Central memory CD8-positive, alpha-beta T cell (primary cell): ENCODE measurements around the gene RSPO1.
"Not testable (repeated sequence)": the region's sequence is repeated elsewhere in the genome, so short reads cannot be mapped to it uniquely, and the experiment has no call there.

Source experiments
- ATAC-seq: fragments of 150-1000 bp; cut with Tn5 transposase; replicated peaks from 2 replicates; pipeline ENCODE4 v1.10.0; 2022; ENCODE audit warnings: mild to moderate bottlenecking, moderate FRiP score, moderate number of reproducible peaks; ENCODE audit not compliant: poor library complexity, severe bottlenecking; ENCODE audit errors: extremely low read depth
- DNase-seq, 2 donors: peaks; one replicate each; pipeline ENCODE4 v3.0.0; 2021; ENCODE audit warnings: low spot score in 2 of 2
- H3K27ac Mint-ChIP-seq: one replicate; pipeline ENCODE4 v1.8.0; 2022; ENCODE audit warnings: low read depth, mild to moderate bottlenecking, moderate library complexity, mixed read lengths
- H3K27me3 Mint-ChIP-seq: one replicate; pipeline ENCODE4 v1.8.0; 2022; ENCODE audit warnings: mixed read lengths
- H3K36me3 Mint-ChIP-seq: one replicate; pipeline ENCODE4 v1.8.0; 2022; ENCODE audit warnings: mild to moderate bottlenecking, moderate library complexity, mixed read lengths; ENCODE audit not compliant: insufficient read depth
- H3K4me1 Mint-ChIP-seq: one replicate; pipeline ENCODE4 v1.8.0; 2022; ENCODE audit warnings: mixed read lengths
- H3K4me3 Mint-ChIP-seq: one replicate; pipeline ENCODE4 v1.8.0; 2022; ENCODE audit warnings: mild to moderate bottlenecking, moderate library complexity, mixed read lengths
- H3K9me3 Mint-ChIP-seq: one replicate; pipeline ENCODE4 v1.8.0; 2022; ENCODE audit warnings: mixed read lengths

RSPO1 gene, protein sequence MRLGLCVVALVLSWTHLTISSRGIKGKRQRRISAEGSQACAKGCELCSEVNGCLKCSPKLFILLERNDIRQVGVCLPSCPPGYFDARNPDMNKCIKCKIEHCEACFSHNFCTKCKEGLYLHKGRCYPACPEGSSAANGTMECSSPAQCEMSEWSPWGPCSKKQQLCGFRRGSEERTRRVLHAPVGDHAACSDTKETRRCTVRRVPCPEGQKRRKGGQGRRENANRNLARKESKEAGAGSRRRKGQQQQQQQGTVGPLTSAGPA

DNA sequence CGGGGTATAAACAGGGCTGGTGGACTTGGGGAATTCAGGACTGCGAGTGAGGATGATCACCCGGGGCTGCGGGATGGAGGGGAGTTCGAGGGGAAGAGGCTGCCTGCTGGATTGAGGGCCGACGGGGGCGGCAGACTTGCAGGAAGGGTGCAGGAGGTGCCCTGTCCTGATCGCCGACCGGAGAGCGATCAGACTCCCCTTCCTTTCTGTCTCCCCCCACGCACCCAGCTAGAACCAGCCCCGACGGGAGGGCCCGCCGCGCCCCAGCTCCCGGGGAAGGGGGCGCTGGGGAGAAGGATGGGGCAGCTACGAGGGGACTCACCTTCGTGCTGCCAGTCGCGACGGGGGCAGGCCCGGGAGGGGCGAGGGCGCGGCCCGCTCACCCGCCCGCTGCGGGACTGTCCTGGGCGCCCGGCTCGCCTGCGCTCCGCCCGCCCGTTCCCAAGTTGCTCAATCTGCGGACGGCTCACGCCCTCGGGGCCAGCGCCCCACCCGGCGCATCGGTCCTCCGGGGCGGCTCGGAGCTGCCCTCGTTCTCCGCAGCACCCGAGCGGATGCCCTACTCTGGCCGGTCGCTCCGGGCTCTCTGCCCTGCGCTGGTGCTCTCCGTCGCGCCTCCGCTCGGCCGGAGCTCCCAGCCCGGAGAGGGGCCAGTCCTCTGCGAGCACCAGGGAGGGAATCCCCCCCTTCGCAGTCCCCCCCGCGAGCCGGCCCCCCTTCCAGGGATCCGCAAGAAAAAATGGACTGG is at the start of gene RSPO1:
Gene RSPO1 (minus strand): TSS at position 649 of the 748 bp plus-strand sequence. CDS start 5,231 bp downstream, outside the sequence.
- H3K4me1 Mint-ChIP-seq: peaks cover 6% of the 10 kb centered on the region
- peaks cover 71% of the 10 kb centered on the region for H3K27me3 Mint-ChIP-seq
- H3K4me3 Mint-ChIP-seq: no peak within 1 kb of the TSS
- H3K36me3 Mint-ChIP-seq: peaks cover 1% of the 10 kb centered on the region
- ATAC-seq (no peak), DNase-seq (no peak)
- H3K9me3 Mint-ChIP-seq: no peaks in the 10 kb centered on the region
- no peak within 1 kb of the TSS for H3K27ac Mint-ChIP-seq

GRCh38 chr1:37684182-37684581 is 49.5 kb upstream of the RSPO1 start:
- not testable (repeated sequence) for H3K27ac Mint-ChIP-seq, H3K9me3 Mint-ChIP-seq, ATAC-seq, DNase-seq, H3K4me3 Mint-ChIP-seq, H3K27me3 Mint-ChIP-seq
- peaks cover 18% of the 10 kb centered on the region for H3K4me1 Mint-ChIP-seq
- peaks cover 43% of the 10 kb centered on the region for H3K36me3 Mint-ChIP-seq

- Mint-ChIP-seq H3K4me3 (no peak overlapping the region), H3K4me1 (peaks cover 7% of the 10 kb centered on the region), H3K27me3 (no peaks in the 10 kb centered on the region), H3K9me3 (no peaks in the 10 kb centered on the region), H3K36me3 (peaks cover 37% of the 10 kb centered on the region), H3K27ac (peak overlapping the region; percentile 30)
- DNase-seq (peak; percentile 64 to 72), ATAC-seq (no peak)
Measured at GRCh38 chr1:37682334-37682987, 47.8 kb upstream of the RSPO1 start.

GRCh38 chr1:37680933-37681332 is 46.2 kb upstream of the RSPO1 start:
- Mint-ChIP-seq H3K4me3 (no peak overlapping the region), H3K9me3 (no peaks in the 10 kb centered on the region), H3K27me3 (no peaks in the 10 kb centered on the region), H3K27ac (no peak overlapping the region), H3K36me3 (peaks cover 32% of the 10 kb centered on the region), H3K4me1 (peaks cover 7% of the 10 kb centered on the region)
- DNase-seq (no peak), ATAC-seq (no peak)

DNA sequence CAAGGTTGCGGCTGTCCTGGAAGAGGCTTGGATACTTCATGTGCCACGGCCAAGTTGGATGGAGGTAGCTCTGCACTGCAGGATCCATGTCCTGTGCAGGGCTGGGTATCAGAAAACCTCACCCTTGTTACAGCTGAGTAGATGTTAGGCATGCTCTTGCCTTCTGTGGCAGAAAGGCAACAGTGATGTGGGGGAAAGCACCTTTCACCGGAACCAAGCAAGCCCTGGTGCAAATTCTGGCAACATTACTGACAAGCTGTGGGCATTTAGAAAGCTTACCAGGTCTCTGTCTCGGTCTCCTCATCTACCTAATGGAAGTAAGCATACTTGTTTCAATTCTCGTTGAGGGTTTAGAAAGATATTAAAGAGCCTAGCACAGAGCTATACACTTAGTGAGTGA is 43.1 kb upstream of the RSPO1 start:
- H3K4me1 Mint-ChIP-seq: peaks cover 5% of the 10 kb centered on the region
- H3K9me3 Mint-ChIP-seq: no peaks in the 10 kb centered on the region
- DNase-seq: no peak
- no peak for ATAC-seq
- H3K27ac Mint-ChIP-seq: no peak overlapping the region
- H3K27me3 Mint-ChIP-seq: no peaks in the 10 kb centered on the region
- H3K4me3 Mint-ChIP-seq: no peak overlapping the region
- H3K36me3 Mint-ChIP-seq: peaks cover 10% of the 10 kb centered on the region

DNA sequence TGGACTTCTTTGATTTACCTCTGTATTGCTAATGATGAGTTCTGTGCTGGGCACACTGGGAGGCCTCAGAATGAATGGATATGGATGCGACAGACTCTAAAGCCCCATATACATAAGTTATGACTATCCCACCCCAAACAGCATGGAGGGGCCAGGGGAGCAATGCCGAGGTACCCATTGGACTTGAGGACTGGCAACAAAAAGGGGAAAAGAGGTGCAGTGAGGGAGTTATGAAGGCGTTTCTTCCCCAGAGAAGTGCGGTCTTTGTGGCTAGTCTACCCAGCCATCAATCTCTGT is 42.4 kb upstream of the RSPO1 start:
- peaks cover 3% of the 10 kb centered on the region for H3K36me3 Mint-ChIP-seq
- peaks cover 5% of the 10 kb centered on the region for H3K4me1 Mint-ChIP-seq
- DNase-seq (no peak), ATAC-seq (no peak)
- no peaks in the 10 kb centered on the region for H3K27me3 Mint-ChIP-seq
- H3K4me3 Mint-ChIP-seq: no peak overlapping the region
- no peaks in the 10 kb centered on the region for H3K9me3 Mint-ChIP-seq
- no peak overlapping the region for H3K27ac Mint-ChIP-seq

DNA sequence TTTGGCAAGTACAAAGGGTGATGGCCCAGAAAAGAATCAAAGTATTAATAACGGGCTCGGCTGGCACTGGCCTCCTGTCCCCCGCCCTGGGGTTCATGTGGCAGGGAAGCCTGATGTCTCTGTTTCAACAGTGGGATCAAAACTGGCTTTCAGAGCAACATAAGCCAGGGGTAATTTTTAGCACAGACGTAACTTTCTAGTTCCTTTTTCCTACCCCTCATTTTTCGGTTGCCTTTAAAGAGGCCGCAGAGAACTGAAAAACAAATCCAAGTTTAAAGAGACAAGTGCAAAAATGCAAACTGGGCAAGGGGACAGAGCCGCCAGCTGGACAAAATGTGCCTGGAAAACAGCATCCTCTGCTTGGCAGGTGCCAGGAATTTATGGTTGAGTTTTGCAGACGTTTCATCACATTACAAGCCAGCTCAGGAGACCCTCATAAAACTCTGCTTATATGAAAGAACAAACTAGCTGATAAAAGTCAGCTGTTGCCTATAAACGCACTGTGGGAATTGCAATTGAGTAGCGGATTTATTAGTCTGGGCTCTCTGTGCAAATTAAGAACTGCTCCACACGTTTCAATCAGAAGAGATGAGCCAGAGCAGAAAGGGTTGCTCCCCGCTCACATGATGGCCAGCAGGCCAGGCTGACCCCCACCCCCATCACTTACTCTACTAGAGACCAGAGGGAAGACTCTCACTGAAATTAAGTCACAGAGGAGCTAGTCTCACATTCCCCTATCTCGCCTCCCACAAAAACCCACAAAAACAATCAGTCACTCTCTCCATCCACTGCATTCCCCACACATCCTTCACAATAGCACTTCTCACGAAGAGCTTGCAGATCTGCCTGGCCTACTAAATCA is 41.8 kb upstream of the RSPO1 start:
- H3K27me3 Mint-ChIP-seq: no peaks in the 10 kb centered on the region
- peaks cover 2% of the 10 kb centered on the region for H3K36me3 Mint-ChIP-seq
- no peak overlapping the region for H3K27ac Mint-ChIP-seq
- peaks cover 5% of the 10 kb centered on the region for H3K4me1 Mint-ChIP-seq
- H3K4me3 Mint-ChIP-seq: no peak overlapping the region
- ATAC-seq: no peak
- H3K9me3 Mint-ChIP-seq: no peaks in the 10 kb centered on the region
- no peak for DNase-seq

GRCh38 chr1:37673920-37674319 is 39.2 kb upstream of the RSPO1 start:
- peaks cover 2% of the 10 kb centered on the region for H3K36me3 Mint-ChIP-seq
- peaks cover 5% of the 10 kb centered on the region for H3K4me1 Mint-ChIP-seq
- no peaks in the 10 kb centered on the region for H3K9me3 Mint-ChIP-seq
- no peaks in the 10 kb centered on the region for H3K27me3 Mint-ChIP-seq
- peak overlapping the region; percentile 56 for H3K4me3 Mint-ChIP-seq
- ATAC-seq (peak; percentile 92), DNase-seq (peak; percentile 42 to 68)
- no peak overlapping the region for H3K27ac Mint-ChIP-seq

GRCh38 chr1:37672136-37672870 is 37.6 kb upstream of the RSPO1 start:
- Mint-ChIP-seq H3K9me3 (no peaks in the 10 kb centered on the region), H3K27me3 (no peaks in the 10 kb centered on the region), H3K36me3 (peaks cover 2% of the 10 kb centered on the region), H3K4me3 (no peak overlapping the region), H3K27ac (no peak overlapping the region), H3K4me1 (peaks cover 5% of the 10 kb centered on the region)
- ATAC-seq: no peak
- no peak for DNase-seq

- DNase-seq: no peak
Measured at GRCh38 chr1:37671261-37671660, 36.6 kb upstream of the RSPO1 start.

GRCh38 chr1:37670133-37670532 is 35.4 kb upstream of the RSPO1 start:
- Mint-ChIP-seq H3K9me3 (no peaks in the 10 kb centered on the region), H3K27ac (no peak overlapping the region), H3K27me3 (no peaks in the 10 kb centered on the region), H3K4me3 (no peak overlapping the region), H3K4me1 (peaks cover 5% of the 10 kb centered on the region), H3K36me3 (peaks cover 2% of the 10 kb centered on the region)
- DNase-seq (no peak), ATAC-seq (no peak)

More at GRCh38 chr1:37671261-37671660, 36.6 kb upstream of the RSPO1 start:
- no peak overlapping the region for H3K4me3 Mint-ChIP-seq
- no peak for ATAC-seq
- H3K27ac Mint-ChIP-seq: no peak overlapping the region
- no peaks in the 10 kb centered on the region for H3K27me3 Mint-ChIP-seq
- H3K36me3 Mint-ChIP-seq: peaks cover 2% of the 10 kb centered on the region
- peaks cover 5% of the 10 kb centered on the region for H3K4me1 Mint-ChIP-seq
- no peaks in the 10 kb centered on the region for H3K9me3 Mint-ChIP-seq
